Measurements from ENCODE around the gene GATM.

GATM gene

GRCh38 chr15:45378149-45378912 lies at the start of gene GATM:
Gene GATM (minus strand): TSS chr15:45378544. CDS start chr15:45378453, 91 bp downstream.
- DNase-seq, result peak; percentile 29

GRCh38 chr15:45427085-45427484 lies 48.7 kb upstream of the GATM start:
- DNase-seq, result no peak

- DNase-seq, result no peak
Observed at GRCh38 chr15:45425135-45425534, 46.8 kb upstream of the GATM start.

DNA sequence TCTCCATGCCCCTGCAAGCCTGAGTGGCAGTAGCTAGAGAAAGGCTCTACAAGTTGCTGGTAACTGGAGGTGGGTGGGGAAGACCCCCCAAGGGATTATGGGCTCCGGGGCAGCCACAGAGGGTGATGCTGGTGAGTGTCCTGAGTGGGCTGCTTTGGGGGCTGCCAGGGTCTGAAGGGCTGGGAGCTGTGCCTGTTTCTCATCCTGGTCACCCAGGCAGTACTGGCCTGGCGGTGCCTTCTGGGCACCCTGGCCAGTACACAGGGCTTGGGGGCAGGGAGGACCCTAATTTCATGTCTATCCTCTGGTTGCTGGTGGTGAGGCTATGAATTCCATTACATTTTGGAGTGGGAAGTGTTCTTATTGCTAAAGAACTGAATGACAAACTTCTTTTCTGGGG lies 46.1 kb upstream of the GATM start:
- DNase-seq, result no peak

DNA sequence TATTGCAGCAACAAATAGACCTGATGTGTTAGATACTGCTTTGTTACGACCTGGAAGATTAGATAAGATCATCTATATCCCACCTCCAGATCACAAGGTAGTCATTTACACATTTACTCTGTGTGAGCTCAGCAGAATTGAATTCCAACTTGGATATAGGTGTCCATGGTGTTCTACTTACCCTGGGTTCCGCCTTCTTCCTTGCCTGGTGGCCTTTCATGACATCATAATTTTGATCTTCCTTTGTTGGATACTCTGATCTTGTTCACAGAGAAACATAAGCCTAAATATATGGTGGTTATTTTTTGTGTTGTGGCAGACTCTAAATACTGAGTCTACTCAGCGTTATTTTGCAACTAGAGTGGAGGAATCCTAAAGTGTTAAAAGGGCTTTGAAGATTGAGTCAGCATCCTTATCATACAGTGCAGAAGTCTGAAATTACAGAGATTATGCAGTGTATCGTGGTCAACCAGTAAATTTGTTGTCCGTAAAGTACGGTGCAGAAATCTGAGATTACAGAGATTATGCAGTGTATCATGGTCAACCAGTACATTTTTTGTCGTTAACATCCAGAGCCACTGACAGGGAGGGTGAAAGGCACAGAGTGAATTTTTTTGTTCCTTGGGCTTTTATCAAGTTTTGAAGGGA lies 39.1 kb upstream of the GATM start:
- no peak for DNase-seq

DNA sequence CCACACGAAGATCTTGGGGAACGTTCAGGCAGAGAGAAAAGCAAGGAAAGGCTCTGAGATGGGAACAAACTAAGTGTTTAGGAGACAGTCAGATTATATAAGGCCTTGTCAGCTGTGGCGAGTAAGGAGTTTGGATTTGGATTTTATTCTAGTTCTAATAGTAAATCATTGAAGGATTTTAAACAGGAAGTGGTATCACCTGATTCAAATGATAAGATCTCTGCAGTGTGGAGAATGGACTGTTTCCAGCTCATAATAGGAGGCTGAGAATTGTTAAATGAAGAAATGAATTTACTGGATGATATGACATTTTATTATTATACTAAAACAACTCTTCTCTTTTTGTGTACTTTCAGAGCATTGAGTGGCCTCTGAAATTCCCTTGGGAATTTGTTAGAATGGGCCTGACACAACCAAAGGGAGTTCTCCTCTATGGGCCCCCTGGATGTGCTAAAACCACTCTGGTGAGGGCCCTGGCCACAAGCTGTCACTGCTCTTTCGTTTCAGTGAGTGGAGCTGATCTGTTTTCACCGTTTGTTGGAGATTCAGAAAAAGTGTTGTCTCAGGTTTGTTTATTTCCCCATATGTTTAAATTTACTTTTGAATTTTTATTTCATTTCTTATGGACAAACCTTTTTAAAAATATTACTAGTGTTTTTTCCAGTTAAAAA lies 36.0 kb upstream of the GATM start:
- DNase-seq, result no peak

GRCh38 chr15:45409596-45409995 lies 31.3 kb upstream of the GATM start:
- no peak for DNase-seq

GRCh38 chr15:45407786-45408185 lies 29.4 kb upstream of the GATM start:
- DNase-seq, result no peak

DNA sequence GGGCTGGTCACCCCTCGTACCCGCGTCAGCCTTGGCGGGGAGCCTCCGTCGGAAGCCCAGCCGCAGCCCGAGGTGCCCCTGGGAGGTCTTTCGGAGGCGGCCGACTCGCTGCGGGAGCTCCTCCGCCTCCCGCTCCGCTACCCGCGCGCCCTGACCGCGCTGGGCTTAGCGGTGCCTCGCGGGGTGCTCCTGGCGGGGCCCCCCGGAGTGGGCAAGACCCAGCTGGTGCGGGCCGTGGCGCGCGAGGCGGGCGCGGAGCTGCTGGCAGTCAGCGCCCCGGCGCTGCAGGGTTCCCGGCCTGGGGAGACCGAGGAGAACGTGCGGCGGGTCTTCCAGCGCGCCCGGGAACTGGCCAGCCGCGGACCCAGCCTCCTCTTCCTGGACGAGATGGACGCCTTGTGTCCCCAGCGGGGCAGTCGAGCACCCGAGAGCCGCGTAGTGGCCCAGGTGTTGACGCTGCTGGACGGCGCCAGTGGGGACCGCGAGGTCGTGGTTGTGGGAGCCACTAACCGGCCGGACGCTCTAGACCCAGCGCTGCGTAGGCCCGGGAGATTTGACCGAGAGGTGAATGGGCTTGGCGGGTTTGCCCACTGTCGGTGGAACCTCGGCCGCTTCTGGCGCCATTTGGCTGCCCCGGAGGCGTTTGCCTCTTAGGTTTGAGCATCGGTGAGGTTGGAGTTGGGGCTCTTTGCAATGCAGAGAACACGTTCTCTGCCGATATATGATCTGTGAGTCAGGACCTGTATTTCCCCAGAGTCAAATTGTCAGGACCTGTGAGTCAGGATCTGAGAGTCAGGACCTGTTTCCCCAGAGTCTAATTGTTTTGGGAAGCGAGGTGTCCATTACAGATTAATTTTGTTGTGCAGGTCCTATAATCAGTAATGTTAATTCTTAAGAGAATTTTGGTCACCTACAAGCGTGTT lies 24.9 kb upstream of the GATM start:
- DNase-seq, result no peak

GRCh38 chr15:45402162-45402954 lies 24.0 kb upstream of the GATM start:
- DNase-seq, result peak; percentile 97

- no peak for DNase-seq
Observed at GRCh38 chr15:45401665-45402161, 23.4 kb upstream of the GATM start.

- DNase-seq, result peak; percentile 89
Observed at GRCh38 chr15:45399381-45400212, 21.3 kb upstream of the GATM start.

DNA sequence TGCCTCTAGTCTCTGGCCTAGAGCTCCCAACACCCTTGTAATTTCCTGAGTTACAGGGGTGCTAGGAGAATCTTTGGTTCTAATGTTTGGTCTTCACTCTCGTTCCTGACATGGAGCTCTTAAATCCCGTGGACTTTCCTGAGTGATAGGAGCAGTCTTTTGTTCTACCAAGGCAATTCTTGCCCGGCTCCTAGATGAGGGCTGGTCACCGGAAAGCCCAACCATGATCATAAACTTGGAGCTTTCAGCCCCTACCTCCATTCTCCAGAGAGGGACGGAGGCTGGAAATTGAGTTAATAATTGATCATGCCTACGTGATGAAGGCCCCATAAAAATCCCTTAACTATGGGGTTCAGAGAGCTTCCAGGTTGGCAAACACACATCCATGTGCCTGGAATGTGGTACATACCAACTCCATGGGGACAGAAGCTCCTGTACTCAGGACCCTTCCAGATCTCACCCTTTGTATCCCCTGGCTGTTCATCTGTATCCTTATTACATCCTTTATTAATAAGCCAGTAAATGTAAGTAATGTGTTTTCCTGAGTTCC lies 18.8 kb upstream of the GATM start:
- no peak for DNase-seq

DNA sequence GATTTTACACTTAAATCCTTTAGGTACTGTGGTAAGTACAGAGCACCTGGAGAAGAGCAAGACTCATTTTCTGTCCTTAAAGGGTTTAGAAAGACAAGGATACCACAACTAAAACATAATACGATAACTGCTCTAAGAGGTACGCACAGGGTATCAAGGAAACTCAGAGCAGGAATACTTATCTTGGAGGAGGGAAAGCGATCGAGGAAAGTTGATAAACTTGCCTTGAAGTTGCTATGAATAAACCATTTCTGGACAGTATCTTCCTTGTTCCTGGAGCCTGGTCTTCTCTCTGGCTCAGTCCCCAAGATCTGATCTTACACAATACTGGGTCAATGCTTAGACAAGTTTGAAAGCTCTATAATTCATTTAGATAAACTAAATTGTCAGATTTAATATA lies 17.6 kb upstream of the GATM start:
- DNase-seq, result no peak

- no peak for DNase-seq
Observed at GRCh38 chr15:45394681-45395080, 16.3 kb upstream of the GATM start.

- no peak for DNase-seq
Observed at GRCh38 chr15:45393851-45394250, 15.5 kb upstream of the GATM start.

GRCh38 chr15:45392584-45392855 lies 14.2 kb upstream of the GATM start:
- no peak for DNase-seq

GRCh38 chr15:45391746-45392583 lies 13.6 kb upstream of the GATM start:
- DNase-seq, result no peak

DNA sequence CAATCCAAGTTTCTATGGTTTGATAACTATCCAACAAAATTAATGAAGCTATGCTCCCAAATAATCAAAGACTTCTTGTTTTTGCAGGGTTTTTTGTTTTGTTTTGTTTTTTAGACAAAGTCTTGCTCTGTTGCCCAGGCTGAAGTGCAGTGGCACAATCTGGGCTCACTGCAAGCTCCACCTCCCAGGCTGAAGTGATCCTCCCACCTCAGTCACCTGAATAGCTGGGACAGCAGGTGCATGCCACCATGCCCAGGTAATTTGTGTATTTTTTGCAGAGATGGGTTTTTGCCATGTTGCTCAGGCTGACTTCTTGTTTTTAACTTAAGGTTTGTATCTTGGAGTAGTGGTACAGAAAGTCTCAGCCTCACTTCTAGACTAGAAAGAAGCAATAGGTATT lies 11.0 kb upstream of the GATM start:
- DNase-seq, result no peak
